HepG2 (cell line): ENCODE results near the gene ARL15.

Experiments
- CTCF ChIP-seq: sonication (generic); formaldehyde crosslinking; IDR thresholded peaks from 2 replicates; pipeline ENCODE4 v1.5.0; 2020; ENCODE audit warnings: mild to moderate bottlenecking, missing genetic modification reagents, moderate library complexity
- FOXA1 ChIP-seq, 2 experiments: fragments of 450-650 bp in 1 of 2; sonication (generic) in 1 of 2; formaldehyde crosslinking in 1 of 2; IDR thresholded peaks; 2 replicates each; pipeline versions ENCODE4 v1.4.0 to v1.6.1; 2016 to 2020; ENCODE audit warnings: missing genetic modification reagents in 1 of 2
- GMEB1 ChIP-seq: sonication (generic); formaldehyde crosslinking; IDR thresholded peaks from 2 replicates; pipeline ENCODE4 v1.5.1; 2020; ENCODE audit warnings: missing genetic modification reagents, mild to moderate bottlenecking, borderline replicate concordance
- KMT2A ChIP-seq: sonication (generic); formaldehyde crosslinking; IDR thresholded peaks from 2 replicates; pipeline ENCODE4 v1.4.0; 2020; ENCODE audit warnings: missing genetic modification reagents
- MYNN ChIP-seq: sonication (generic); formaldehyde crosslinking; IDR thresholded peaks from 2 replicates; pipeline ENCODE4 v1.4.0; 2020; ENCODE audit warnings: mild to moderate bottlenecking, low read depth, missing genetic modification reagents
- SIX1 ChIP-seq: sonication (generic); formaldehyde crosslinking; IDR thresholded peaks from 2 replicates; pipeline ENCODE4 v1.4.0; 2020; ENCODE audit warnings: missing genetic modification reagents, borderline replicate concordance
- ZNF274 ChIP-seq: sonication (generic); formaldehyde crosslinking; IDR thresholded peaks from 2 replicates; pipeline ENCODE4 v1.5.1; 2020; ENCODE audit warnings: mild to moderate bottlenecking, missing genetic modification reagents
- ZNF770 ChIP-seq: sonication (generic); formaldehyde crosslinking; IDR thresholded peaks from 2 replicates; pipeline ENCODE4 v1.5.0; 2020; ENCODE audit warnings: mild to moderate bottlenecking, missing genetic modification reagents

GRCh38 chr5:54259090-54259489 is 51.3 kb downstream of the ARL15 start:
- TF ChIP-seq SIX1 (CRISPR knock-in tag) = no peak
- TF ChIP-seq KMT2A (CRISPR knock-in tag) = no peak
- TF ChIP-seq CTCF (CRISPR knock-in tag) = no peak
- no peak for TF ChIP-seq ZNF274
- TF ChIP-seq GMEB1 = no peak
- TF ChIP-seq FOXA1 (IDR thresholded peaks at IDR 0.05) = no peak
- TF ChIP-seq FOXA1 (CRISPR knock-in tag; IDR thresholded peaks at IDR 0.05) = no peak
- no peak for TF ChIP-seq MYNN (CRISPR knock-in tag)
- no peak for TF ChIP-seq ZNF770 (CRISPR knock-in tag)
